OCI-LY1 (cell line): Measurements from ENCODE around the gene ATP8B3.

Experiments
- H2AFZ ChIP-seq: fragments of 200-600 bp; sonication (generic), shearing (Covaris generic); 2 replicates; pipeline ENCODE4 v1.6.0; 2014; ENCODE audit warnings: antibody characterized with exemption, mild to moderate bottlenecking, low read length
- H3F3A ChIP-seq: fragments of 200-600 bp; sonication (generic), shearing (Covaris generic); 2 replicates; pipeline ENCODE4 v1.6.0; 2014; ENCODE audit warnings: mild to moderate bottlenecking, antibody characterized with exemption, low read length, moderate library complexity; ENCODE audit not compliant: insufficient read depth
- H3K27ac ChIP-seq: fragments of 200-600 bp; sonication (generic); 2 replicates; pipeline ENCODE4 v1.5.1; 2014; ENCODE audit warnings: low read length, mixed run types, mild to moderate bottlenecking, low read depth; ENCODE audit not compliant: poor library complexity, severe bottlenecking
- H3K27me3 ChIP-seq: fragments of 200-600 bp; sonication (generic); 2 replicates; pipeline ENCODE4 v1.6.0; 2014; ENCODE audit warnings: antibody characterized with exemption, mild to moderate bottlenecking, low read length, moderate library complexity; ENCODE audit not compliant: insufficient read depth
- H3K36me3 ChIP-seq: fragments of 200-600 bp; sonication (generic); 2 replicates; pipeline ENCODE4 v1.6.1; 2014; ENCODE audit warnings: mild to moderate bottlenecking, antibody characterized with exemption, low read length, moderate library complexity, mixed read lengths; ENCODE audit not compliant: insufficient read depth
- H3K4me1 ChIP-seq: fragments of 200-600 bp; sonication (generic); 2 replicates; pipeline ENCODE4 v1.5.1; 2014; ENCODE audit warnings: mild to moderate bottlenecking, low read length, moderate library complexity; ENCODE audit not compliant: insufficient read depth, severe bottlenecking
- H3K4me2 ChIP-seq: fragments of 200-600 bp; sonication (generic), shearing (Covaris generic); 2 replicates; pipeline ENCODE4 v1.6.1; 2014; ENCODE audit warnings: low read length
- H3K4me3 ChIP-seq: fragments of 200-600 bp; sonication (generic); 2 replicates; pipeline ENCODE4 v1.5.1; 2014; ENCODE audit warnings: low read length, low read depth, mild to moderate bottlenecking, mixed read lengths; ENCODE audit not compliant: poor library complexity, severe bottlenecking
- H3K79me2 ChIP-seq: fragments of 200-600 bp; shearing (Covaris generic); 2 replicates; pipeline ENCODE4 v1.6.1; 2016; ENCODE audit warnings: mixed run types, low read length, mixed read lengths; ENCODE audit not compliant: insufficient read depth
- H3K9ac ChIP-seq: fragments of 200-600 bp; sonication (generic), shearing (Covaris generic); 2 replicates; pipeline ENCODE4 v1.6.1; 2014; ENCODE audit warnings: mild to moderate bottlenecking, low read length, mixed read lengths
- H3K9me2 ChIP-seq: fragments of 200-600 bp; sonication (generic), shearing (Covaris generic); 2 replicates; pipeline ENCODE4 v1.6.1; 2014; ENCODE audit warnings: low read depth, mild to moderate bottlenecking, low read length, mixed read lengths
- H3K9me3 ChIP-seq: fragments of 200-600 bp; shearing (Covaris generic); 2 replicates; pipeline ENCODE4 v1.6.1; 2014; ENCODE audit warnings: low read length, mixed read lengths
- H4K20me1 ChIP-seq: fragments of 200-600 bp; sonication (generic), shearing (Covaris generic); 2 replicates; pipeline ENCODE4 v1.6.0; 2016; ENCODE audit warnings: mild to moderate bottlenecking, low read length; ENCODE audit not compliant: insufficient read depth
- EZH2 ChIP-seq: fragments of 200-600 bp; sonication (generic), shearing (Covaris generic); IDR thresholded peaks from 2 replicates; pipeline ENCODE4 v1.8.0; 2017; ENCODE audit warnings: borderline replicate concordance, mixed run types, mild to moderate bottlenecking, antibody characterized with exemption, low read length, moderate library complexity, mixed read lengths
- TF ChIP-seq, protein P1 (sequence below): fragments of 200-600 bp; sonication (generic), shearing (Covaris generic); IDR thresholded peaks from 2 replicates; pipeline ENCODE4 v1.5.1; 2017; ENCODE audit warnings: mild to moderate bottlenecking, antibody characterized with exemption, low read length, moderate library complexity, mixed read lengths

The ATP8B3 gene

DNA sequence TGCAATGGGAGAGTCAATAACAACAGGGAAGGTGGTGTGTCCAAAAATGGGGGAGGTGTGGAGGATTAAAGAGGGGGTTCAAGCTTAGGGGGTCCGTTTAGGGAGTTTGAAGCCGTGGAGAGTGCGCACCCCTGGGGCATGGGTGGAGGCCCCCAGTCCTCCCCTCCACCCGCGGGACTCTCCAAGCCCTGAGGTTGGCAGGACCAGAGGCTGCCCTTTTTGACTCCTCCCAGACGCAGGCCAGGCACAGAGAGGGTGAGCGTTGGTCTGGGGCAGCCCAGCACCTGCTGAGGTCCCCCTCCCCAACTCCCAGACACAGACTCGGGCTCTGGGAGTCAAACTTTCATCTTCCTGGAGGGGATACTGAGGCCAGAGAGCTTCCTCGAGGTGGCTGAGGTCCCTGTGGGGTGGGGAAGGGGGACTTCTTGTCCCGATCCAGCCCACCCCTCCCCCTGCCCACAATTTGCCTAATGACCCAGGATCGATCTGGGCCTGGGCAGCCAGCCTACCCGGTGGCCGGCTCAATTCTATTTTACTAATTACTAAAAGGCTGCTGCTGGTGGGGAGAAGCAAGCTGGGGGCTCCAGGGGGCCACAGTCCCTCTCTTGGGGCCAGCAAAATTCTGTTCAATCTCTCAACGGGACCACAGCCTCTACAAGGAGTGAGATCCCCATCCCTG, 61.6 kb downstream of the ATP8B3 start:
- Histone ChIP-seq H4K20me1 (no peaks in the 10 kb centered on the region), H3K4me2 (no peak overlapping the region), H3K27me3 (no peaks in the 10 kb centered on the region), H3K79me2 (no peaks in the 10 kb centered on the region), H3K4me3 (no peak overlapping the region), H3K36me3 (no peaks in the 10 kb centered on the region), H3K9me2 (no peaks in the 10 kb centered on the region), H3K9ac (no peak overlapping the region), H3F3A (no peaks in the 10 kb centered on the region), H3K9me3 (no peaks in the 10 kb centered on the region), H3K27ac (no peak overlapping the region), H3K4me1 (no peaks in the 10 kb centered on the region), H2AFZ (no peak overlapping the region)
- TF ChIP-seq, protein P1, sequence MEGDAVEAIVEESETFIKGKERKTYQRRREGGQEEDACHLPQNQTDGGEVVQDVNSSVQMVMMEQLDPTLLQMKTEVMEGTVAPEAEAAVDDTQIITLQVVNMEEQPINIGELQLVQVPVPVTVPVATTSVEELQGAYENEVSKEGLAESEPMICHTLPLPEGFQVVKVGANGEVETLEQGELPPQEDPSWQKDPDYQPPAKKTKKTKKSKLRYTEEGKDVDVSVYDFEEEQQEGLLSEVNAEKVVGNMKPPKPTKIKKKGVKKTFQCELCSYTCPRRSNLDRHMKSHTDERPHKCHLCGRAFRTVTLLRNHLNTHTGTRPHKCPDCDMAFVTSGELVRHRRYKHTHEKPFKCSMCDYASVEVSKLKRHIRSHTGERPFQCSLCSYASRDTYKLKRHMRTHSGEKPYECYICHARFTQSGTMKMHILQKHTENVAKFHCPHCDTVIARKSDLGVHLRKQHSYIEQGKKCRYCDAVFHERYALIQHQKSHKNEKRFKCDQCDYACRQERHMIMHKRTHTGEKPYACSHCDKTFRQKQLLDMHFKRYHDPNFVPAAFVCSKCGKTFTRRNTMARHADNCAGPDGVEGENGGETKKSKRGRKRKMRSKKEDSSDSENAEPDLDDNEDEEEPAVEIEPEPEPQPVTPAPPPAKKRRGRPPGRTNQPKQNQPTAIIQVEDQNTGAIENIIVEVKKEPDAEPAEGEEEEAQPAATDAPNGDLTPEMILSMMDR, result no peak
- TF ChIP-seq EZH2, result no peak

DNA sequence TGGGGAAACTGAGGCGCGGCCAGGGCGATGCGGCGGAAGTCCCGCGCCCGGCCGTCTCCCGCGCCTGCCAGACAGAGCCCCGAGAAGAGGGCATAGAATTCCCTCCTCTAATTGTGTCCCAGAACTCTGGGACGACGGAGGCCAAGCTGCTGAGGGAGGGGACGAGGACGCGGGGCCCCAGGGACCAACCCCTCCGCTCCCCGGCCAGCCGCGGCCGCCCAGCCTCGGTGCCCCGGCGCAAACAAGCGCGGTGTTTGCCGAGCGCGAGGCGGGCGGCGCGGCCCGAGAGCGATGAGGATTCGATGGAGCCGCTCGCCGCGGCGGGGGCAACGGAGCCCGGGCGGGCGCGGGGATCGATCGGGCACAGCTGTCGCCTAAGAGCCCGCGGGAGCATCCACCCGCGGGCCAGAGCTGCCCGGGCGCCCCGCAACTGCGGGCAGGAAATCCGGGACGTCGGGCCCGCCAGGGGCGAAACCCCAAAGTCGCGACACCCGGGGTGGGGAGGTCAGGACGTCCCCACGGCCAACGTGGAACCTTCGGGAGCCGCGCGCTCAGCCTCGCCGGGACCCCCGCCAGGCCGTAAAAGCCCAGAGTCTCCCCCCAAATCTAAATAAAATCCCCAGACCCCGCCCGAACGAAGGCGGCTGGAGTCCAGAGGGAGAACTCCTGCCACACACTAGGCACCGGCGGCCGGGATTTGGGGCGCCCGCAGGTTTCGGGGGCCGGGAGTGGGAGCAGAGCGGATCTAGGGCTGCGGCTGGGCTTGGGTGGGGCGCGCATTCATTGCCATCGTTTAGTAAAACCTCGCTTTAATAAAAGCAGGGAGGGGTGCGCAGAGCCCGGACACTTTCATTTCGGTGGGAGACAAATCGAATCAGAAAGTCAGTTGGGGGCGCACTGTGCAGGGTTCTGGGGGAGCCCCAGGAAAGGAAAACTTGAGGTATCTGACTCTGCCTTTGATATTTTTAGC, 62.4 kb downstream of the ATP8B3 start:
- Histone ChIP-seq H3K4me1 (no peaks in the 10 kb centered on the region), H4K20me1 (no peaks in the 10 kb centered on the region), H3K4me2 (no peak overlapping the region), H3K36me3 (no peaks in the 10 kb centered on the region), H3K4me3 (no peak overlapping the region), H2AFZ (no peak overlapping the region), H3K79me2 (no peaks in the 10 kb centered on the region), H3K9me2 (no peaks in the 10 kb centered on the region), H3K9me3 (no peaks in the 10 kb centered on the region), H3K9ac (no peak overlapping the region), H3K27ac (no peak overlapping the region), H3K27me3 (no peaks in the 10 kb centered on the region), H3F3A (no peaks in the 10 kb centered on the region)
- TF ChIP-seq, protein P1, result no peak
- no peak for TF ChIP-seq EZH2

DNA sequence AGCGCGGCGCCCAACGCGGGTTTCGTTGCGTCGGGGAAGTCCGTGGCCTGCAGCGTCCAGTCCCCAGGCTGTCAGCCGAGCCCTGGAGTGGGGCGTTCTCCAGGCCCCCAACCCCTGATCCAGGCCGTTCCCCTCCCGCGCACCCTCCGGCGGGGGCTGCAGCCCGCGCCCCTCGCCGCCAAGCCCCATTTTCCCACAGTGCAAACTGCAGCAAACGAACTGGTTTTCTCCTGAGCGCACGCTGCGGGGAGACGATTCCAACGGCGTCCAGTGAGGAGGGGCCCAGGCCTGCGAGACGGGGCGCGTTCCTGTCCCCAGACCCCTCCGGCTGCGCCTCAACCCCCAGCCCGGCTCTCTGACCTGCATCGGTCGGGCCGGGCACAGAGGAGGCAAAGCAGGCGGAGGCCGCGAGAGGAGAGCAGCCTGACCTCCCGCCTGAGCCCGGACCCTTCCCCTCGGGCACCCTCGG, 63.2 kb downstream of the ATP8B3 start:
- H3K9me3 ChIP-seq, result no peaks in the 10 kb centered on the region
- no peaks in the 10 kb centered on the region for H3F3A ChIP-seq
- H3K27me3 ChIP-seq, result no peaks in the 10 kb centered on the region
- H4K20me1 ChIP-seq, result no peaks in the 10 kb centered on the region
- H3K4me3 ChIP-seq, result no peak overlapping the region
- H3K9me2 ChIP-seq, result no peaks in the 10 kb centered on the region
- H2AFZ ChIP-seq, result no peak overlapping the region
- H3K27ac ChIP-seq, result no peak overlapping the region
- no peak for TF ChIP-seq EZH2
- TF ChIP-seq, protein P1, result no peak
- H3K79me2 ChIP-seq, result no peaks in the 10 kb centered on the region
- H3K4me1 ChIP-seq, result no peaks in the 10 kb centered on the region
- H3K36me3 ChIP-seq, result no peaks in the 10 kb centered on the region
- no peak overlapping the region for H3K9ac ChIP-seq
- H3K4me2 ChIP-seq, result no peak overlapping the region
